GM21619 (cell line): Measurements from ENCODE around the gene ARHGEF11.
A peak's percentile ranks its signal among the peaks of the same experiment; 100 is the strongest.

Experiments
- ATAC-seq: cut with Tn5 transposase; IDR thresholded peaks from one replicate; pipeline ENCODE4 v1.9.1; 2021; ENCODE audit not compliant: unreplicated experiment

Gene ARHGEF11

DNA sequence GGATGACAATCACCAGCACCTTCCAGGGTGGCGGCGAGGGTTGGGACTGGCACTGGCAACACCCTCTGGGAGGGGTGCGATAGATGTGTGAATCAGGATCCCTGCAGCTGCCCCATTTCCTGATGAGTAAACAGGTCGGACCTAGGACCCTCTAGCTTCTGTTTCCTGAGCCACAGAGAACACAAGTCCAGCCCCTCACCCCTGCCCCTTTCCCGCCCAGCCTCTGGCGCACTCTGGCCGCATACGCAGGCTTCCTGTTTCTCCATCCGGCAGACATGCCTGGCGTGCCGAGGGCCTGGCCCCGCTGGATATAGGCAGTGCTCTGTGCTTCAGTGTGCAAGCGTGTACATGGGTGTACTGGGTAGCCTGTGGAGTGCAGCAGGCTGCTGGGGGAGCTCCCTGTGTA, 147.4 kb downstream of the ARHGEF11 start:
- no peak for ATAC-seq

DNA sequence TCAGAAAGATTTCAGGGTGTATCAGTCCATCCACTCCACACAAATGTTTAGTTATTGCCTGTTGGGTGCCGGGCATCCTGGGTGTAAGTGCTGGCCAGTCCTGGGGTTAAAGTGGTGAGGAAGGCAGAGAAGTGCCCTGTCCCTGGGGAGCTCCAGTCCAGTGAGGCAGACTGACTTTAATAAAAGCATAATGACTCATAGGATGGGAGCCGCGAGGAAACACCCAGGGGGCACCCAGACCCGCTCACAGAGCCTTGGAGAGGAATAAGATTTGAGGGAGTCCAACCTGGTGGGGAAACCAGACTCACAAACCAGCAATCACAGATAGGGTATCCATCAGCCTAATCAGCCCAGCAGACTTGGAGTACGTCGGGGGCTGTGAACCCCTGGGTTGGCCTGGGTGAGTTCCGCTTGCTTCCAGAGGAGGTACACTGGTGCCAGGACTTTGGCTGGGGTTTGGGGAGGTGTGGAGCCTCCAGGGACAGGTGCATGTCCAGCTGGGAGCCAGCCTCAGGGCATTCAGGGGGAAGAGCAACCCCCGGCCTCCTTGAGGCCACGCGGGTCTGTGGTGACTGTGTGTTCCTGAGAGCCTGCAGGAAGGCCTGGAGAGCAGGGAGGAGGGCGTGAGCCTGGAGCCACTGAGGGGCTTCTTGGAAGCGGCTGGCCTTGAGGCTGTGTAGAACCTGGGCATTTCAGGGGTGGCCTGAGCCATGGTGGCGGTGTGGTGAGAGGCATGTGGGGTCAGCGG, 148.3 kb downstream of the ARHGEF11 start:
- no peak for ATAC-seq

DNA sequence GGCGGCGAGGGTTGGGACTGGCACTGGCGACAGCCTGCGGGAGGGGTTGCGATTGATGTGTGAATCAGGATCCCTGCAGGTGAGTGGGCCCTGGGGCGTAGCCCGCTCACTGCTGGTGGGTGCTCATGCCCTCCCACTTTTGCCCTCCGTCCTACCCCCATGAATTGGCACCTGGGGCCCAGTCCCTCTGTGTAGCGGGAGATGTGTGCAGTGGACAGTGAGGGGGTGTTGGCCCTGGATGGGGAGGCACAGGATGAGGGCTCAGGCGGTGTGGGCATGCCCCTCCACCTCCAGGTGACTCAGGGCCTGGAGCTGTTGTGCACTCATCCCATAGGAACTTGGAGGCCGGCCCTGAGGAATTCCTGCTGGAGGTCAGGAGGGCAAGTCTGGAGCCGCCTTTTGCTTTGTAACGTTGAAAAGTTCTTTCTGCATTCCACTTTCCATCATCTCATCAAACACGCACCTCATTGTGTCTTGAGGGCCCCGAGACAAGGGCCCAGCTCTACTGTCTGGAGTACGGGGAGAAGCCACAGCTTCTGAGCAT, 149.0 kb downstream of the ARHGEF11 start:
- no peak for ATAC-seq

DNA sequence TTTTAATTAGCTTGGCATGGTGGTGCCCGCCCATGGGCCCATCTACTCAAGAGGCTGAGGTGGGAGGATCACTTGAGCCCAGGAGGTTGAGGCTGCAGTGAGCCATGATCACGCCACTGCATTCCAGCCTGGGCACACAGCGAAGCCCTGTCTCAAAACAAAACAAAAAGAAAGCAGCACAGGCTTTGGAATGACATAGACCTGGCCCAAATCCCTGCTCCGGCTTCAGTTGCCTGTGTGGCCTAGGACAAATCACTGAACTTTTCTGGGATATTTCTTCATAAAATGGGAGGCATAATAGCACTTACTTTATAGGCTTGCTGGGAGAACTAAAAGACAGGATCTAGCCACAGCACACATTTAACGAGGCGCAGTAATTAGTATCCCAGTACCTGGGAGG, 149.6 kb downstream of the ARHGEF11 start:
- ATAC-seq = no peak

DNA sequence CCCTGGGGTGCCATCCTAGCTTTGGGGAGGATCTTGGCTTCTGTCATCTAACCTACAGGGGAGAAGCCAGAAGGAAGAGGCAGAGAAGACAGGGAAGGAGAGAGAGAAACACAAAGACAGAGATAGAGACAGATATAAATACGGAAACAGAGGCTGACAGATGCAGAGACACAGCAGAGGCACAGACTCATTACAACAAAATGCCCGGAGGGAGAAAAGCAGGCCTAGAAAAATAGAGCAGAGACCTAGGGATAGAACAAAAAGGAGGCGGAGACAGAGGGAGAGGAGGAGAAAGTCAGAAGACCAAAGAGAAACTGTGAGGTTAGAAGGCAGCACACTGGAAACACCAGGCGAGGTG, 150.1 kb downstream of the ARHGEF11 start:
- ATAC-seq = no peak

DNA sequence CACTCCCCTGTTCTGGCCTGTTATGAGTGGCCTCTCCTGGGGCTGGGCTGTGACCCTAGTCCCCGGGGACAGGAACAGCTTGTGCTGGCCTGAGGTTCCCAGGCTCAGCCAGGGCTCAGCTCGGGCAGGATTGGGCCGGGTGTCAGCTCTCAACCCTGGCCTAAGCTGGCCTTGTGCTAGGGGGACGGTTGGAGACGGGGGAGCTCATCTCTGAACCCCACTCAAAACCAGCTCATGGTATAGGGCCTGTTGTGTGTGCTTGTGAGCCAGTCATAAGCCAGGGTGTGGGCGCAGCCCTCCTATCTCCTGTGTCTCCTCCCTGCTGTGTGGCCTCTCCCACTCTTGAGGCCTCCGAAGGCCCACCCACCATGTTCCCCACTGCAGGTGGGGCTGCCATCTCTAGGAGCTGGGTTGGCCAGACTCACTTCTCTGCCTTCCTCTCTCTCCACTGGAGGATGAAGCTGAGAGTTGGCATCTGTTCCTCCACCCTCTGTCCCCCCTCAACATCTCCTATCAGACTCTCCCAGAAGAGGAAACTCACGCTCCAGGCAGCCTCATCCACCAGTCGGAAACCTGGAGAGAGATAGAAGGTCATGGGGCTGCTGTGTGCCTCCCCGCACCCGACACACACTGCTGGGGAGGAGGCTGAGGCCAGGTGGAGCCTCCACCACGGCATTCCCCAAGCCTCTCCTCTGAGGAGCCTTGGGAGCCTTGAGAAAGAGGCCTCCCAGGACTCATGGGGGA, 150.7 kb downstream of the ARHGEF11 start:
- ATAC-seq = no peak

DNA sequence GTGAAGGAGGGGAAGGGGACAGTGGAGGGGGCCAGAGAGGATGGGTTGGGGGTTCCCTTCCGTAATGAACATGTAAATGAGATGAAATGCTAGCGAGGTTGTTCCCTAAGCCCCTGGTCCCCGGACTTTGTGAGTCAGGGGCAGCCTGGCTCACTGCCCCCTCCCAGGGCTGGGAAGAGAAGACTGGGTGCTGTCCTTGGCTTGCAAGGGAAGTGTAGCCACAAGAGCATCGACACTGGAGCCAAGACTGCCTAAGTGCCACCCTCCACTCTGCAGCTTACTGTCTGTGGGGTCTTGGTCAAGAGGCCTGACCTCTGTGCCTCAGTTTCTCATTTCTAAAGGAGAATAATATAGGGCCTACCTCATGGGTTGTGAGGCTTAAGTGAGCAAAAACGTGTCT, 151.5 kb downstream of the ARHGEF11 start:
- ATAC-seq = no peak

DNA sequence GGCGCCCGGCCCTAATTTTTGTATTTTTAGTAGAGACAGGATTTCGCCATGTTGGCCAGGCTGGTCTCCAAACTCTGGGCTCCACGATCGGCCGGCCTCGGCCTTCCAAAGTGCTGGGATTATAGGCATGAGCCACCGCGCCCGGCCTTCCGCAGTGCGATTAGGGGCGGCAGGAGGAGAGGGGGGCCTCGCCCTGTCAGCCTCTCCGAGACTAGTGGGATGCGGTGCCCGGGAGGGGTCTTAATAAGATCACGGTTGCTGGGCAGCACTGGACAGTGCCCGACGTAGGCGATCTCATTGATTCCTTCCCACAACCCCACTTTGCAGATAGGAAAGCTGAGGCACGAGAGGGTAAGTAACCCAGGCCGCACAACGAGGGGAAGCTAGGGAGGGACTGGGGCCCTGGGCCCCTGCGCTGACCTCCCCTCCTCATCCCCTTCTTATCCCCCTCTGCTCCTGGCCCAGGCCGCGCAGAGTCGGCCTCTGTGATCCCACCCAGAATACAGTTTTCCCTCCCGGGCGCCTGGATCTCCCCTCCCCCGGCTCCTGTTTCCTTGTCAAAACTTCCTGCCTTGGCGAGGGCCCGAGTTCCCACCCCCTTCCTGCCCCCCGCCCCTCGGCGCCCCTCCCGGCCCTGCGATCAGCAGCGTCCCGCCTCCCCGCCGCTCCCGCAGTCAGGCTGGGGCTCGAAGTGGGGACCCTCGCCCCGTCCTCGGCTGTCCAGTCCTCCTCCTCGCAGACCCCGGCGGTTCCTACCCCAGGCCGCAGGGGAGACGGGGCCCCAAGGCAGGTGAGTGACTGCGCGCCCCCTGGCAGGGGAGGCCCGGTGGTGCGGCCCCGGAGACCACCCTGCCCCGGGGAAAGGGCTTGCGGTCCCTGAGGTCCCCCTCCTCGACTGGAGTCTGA, 152.2 kb downstream of the ARHGEF11 start, which contains the start of gene PEAR1:
TSS of gene PEAR1 (plus strand) at position 671 of the 906 bp plus-strand sequence. CDS start 10,209 bp downstream, outside the sequence.
- ATAC-seq = no peak

DNA sequence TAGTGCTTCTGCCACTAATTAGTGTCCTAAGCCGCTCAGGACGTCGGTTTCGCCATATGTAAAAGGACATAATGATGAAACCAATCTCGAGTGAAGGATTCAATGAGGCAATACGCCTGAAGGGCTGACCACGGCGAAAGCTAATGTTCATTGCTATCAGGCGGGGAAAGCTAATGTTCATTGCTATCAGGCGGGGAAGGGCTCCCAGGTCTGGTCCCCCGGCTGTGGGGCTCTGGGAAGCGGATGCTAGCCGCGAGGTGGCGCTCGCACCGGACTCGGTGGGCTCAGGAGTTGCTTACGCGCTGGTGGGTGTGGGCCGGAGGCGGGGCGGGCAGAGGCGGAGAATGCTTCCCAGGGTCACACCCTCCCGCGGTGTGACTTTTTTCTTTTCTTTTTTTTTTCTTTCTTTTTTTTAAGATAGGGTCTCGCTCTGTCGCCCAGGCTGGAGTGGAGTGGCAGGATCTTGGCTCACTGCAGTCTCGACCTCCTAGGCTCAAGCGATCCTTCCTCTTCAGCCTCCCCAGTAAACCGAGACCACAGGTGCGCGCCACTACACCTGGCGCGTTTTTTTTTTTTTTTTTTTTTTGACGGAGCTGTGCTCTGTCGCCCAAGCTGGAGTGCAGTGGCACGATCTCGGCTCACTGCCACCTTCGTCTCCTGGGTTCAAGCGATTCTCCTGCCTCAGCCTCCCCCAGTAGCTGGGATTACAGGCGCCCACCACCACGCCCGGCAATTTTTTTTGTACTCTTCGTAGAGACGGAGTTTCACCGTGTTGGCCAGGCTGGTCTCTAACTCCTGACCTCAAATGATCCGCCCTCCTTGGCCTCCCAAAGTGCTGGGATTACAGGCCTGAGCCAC, 153.1 kb downstream of the ARHGEF11 start:
- peak; percentile 75 for ATAC-seq

DNA sequence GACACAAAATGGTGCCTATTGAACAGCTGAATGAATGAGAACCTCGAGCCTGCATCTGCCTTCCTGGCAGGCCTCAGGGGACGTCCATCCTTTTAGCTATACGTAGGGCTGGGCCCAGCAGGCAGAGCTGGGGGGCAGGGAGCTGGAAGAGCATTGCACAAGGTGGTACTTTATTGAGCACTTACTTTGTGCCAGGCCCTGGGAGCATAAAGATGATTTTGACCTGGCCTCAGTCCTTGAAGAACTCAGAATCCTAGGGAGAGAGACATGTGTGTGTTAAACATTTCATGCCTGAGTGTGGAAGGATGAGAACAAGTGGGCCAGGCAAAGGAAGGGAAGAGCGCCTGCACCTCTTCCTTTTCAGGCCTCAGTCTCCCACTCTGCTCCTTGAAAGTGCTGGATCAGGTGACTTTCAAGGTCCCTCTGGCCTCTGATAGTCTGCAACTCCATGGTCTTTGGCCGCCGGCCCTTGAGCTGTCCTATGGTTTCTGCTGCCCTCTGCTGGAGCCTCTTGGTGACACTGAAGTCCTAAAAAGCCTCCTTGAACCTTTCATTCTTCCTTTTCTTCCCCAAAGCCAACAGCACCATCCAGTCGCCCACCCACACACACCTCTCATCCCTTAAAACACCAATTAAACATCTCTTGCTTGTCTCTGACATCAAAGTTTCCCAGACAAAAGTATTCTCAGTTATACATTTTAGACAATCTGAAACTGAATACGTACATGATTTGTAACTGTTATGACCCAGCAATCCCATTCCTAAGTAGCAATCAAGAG, 155.6 kb downstream of the ARHGEF11 start:
- no peak for ATAC-seq

DNA sequence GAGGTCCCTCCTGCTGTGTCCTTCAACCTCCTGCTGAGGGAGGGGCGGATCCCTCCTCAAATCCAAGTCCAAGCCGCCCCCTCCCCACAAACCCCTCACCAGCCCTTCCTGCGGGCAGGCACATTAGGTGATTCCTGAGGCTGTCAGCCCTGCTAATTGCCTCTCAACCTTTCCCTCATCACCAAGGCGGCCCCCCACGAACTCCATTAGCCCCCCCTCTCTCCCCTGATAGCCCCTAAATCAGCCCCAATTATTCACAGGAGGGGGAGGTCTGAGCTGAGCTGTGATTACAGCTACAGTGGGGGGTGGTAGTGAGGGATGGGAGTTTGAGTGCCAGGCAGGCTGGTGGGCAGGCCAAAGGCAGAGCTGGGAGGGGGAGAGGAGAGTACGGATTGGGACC, 157.8 kb downstream of the ARHGEF11 start:
- no peak for ATAC-seq

DNA sequence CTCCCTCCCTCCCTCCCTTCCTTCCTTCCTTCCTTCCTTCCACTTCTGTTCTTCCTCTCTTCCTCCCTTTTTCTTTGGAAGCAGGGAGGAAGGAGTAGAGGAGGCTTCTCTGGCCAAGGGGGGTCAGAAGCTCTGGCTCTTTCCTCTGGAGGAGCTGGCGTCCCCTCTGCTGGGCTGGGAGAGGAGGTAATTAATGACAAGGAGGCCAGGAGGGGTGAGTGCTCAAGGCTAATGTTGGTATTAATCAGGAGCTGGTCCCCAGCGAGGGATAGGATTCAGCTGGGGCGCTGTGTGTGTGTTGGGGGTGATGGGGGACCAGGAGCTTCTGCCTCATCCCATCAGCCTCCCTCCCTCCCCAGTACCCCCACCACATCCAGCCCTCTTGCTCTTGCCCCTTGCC, 158.2 kb downstream of the ARHGEF11 start:
- ATAC-seq = no peak

DNA sequence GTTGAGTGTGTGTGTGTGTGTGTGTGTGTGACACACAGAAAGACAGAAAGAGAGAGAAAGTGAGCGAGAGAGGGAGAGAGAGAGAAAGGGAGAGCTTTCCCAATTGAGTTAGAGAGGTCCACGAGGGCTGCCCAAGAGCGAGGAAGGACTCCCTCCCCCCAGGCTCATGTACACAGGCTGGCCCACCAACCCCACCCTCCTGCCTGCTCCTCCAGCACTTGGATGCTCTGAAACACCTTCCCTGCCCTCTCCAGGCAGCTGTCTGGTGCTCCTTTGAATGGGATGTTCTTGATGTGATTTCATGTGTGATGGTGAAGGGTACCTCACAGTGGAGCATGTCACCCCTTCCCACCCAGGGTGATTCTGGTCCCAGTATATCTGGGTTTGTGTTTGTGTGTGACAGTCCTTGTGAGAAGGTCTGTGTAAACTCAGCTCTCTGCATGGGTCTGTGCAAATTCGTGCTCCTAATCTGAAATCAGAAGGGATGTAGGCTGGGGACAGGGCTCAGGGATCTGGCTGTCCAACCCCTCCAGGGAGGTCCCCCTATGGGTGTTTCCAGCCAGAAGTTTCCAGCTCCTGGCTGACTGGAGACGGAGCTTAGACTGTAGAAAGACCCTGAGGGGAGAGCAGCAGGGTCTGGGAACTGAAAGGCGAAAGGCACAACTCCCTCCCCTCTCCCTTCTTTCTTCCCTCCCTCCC, 158.8 kb downstream of the ARHGEF11 start:
- ATAC-seq = no peak

DNA sequence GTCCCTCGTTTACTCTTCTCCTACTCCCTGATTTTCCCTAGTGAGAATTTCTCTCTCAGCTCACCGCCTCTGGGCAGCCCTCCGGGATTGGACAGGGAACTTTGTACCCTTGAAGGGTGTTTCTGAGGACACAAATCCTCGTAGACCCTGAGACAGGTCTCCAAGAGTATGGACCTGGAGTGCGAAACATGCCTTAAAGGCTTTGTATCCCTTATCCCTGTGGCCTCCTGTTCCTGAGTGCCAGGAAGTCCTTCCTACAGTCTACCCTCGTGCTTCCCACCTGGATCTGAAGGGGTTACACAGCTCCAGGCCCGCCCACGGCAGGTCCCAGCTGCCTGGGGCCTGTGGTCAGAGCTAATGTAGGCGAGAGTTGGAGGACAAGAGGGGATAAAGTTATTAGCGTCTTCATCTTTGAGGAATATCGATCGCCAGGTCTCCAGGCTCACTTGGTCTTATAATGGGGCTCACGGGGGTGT, 159.6 kb downstream of the ARHGEF11 start:
- no peak for ATAC-seq

DNA sequence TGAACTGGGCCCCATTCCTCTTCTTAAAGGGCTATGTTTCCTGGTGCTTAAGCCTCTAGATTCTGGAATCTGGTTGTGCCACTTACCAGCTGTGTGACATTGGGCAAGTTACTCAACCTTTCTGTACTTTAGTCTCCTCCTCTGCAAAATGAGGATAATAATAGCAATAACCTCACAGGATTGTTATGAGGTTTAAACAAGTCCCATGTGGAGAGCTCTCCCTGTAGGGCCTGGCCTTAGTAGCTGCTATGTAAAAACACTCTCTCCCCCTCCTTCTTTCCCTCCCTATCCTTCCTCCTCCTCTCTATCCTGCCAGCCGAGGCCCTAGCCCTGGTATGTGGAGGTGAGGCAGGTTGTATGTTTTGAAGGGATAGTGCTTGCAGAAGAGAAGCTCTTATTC, 160.2 kb downstream of the ARHGEF11 start:
- no peak for ATAC-seq
